Measurements from ENCODE around the gene CLCN7.
A peak's percentile ranks its signal among the peaks of the same experiment; 100 is the strongest.

Gene CLCN7

GRCh38 chr16:1474796-1475551 lies at the start of gene CLCN7:
TSS of gene CLCN7 (minus strand) at chr16:1475028. CDS start at chr16:1474974, 54 bp downstream.
- DNase-seq (ENCODE audit: low spot score) = peak; percentile 36

DNA sequence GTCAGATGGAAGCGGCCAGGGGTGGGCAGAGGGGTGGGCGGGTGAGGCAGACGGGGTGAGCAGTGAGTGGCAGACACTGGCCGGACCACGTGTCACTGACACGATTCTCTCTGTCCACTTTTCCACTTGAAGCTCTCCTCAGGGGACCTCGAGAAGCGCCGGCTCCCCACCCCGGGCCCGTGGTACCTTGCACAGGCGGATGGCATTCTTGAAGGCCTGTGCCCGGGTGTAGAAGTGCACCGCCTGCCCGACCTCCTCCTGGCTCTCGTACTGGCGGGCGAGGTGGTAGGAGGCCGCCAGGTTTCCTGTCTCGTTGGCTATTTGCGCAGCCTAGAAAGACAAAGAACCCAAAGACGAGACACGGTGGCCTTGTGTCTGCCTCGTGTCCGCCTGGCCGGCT lies 49.5 kb upstream of the CLCN7 start:
- no peak for DNase-seq (ENCODE audit: low spot score)

DNA sequence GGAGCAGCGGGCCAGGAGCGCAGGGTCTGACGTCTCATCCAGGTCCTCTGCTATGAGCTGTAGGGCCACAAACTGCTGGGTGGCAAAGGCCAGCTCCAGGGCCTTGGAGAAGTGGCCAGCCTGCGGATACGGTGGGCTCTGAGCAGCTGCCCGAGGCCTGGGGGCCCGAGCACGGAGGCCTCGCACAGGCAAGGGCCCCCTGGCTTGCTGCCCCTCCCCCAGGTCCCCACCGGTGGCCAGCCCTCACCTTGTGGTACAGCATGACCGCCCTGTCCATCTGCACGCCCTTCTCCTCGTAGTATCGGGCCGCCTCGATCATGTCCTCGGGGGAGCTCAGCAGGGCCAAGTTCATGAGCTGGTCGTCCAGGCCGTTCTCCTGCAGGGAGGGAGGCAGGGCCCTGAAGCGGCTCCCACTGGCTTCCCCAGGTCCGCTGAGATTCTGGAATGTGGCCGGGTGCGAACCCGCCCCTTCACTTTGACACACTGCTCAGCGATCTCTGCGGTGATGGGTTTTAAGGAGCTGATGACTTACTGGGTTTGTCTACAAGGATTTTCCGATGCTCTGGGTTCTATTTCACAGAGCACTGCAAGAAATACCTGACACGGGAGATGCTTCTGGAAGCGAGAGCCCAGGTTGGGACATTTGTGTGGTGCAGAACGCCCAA lies 48.9 kb upstream of the CLCN7 start:
- no peak for DNase-seq (ENCODE audit: low spot score)

GRCh38 chr16:1520461-1520860 lies 45.6 kb upstream of the CLCN7 start:
- DNase-seq (ENCODE audit: low spot score) = no peak

DNA sequence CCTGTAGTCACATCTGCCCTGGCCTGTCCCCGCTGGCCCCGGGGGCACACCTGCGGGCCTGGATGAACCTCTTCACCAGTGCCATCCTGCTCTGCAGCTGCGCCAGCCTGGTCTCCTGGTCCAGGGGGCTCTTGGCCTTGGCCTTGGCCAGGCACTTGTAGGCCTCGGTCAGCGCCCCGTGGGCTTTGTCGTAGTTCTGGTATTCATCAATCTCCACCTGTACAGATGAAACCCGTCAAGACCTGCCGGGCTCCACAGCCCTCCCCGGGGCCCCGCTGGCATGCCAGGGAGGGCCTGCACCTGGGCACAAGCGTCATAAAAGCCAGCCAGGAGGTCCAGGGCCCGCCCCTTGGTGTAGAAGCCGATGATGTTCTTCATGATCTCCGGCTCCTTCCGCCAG lies 45.0 kb upstream of the CLCN7 start:
- DNase-seq (ENCODE audit: low spot score) = no peak

DNA sequence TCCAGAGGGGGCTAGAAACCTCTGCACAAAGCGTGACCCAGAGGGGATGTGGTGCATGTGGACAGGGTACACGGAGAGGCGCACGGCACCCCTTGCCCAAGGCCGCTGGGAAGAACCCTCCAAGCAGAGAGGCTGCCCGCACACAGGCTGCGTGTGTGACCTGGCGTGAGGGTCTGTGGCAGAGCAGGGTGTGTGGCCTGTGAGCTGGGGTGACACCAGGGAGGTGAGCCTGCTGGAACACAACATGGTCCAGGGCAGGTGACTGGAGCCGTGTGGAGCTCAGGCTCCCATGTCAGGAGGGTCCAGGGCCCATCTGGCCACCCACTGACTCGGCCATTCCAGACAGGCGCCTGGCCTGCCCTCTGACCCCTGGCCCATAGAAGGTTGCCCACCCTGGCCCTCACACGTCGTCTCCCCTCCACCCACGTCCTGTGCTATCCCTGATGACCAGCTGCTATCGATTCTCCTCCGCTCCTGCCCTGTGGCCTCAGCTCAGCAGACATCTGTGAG lies 43.9 kb upstream of the CLCN7 start:
- DNase-seq (ENCODE audit: low spot score) = no peak

DNA sequence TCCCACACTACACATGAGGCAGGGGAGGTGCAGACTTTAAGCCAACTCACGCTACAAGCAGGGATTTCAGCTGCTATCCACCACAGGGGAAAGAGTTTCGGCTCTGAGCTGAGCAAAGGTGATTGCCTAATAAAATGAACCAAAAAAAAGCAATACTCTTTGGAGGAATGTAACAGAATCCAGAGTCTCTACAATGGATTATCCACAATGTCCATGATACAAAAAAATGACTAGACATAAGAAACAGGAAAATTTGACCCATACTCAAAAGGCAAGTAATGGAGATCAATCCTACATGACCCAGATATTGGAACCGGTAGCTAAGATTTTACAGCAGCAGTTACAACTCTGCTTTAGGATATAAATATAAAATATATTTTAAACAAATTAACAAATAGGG lies 39.7 kb upstream of the CLCN7 start:
- DNase-seq (ENCODE audit: low spot score) = no peak

GRCh38 chr16:1512774-1513173 lies 37.9 kb upstream of the CLCN7 start:
- no peak for DNase-seq (ENCODE audit: low spot score)

DNA sequence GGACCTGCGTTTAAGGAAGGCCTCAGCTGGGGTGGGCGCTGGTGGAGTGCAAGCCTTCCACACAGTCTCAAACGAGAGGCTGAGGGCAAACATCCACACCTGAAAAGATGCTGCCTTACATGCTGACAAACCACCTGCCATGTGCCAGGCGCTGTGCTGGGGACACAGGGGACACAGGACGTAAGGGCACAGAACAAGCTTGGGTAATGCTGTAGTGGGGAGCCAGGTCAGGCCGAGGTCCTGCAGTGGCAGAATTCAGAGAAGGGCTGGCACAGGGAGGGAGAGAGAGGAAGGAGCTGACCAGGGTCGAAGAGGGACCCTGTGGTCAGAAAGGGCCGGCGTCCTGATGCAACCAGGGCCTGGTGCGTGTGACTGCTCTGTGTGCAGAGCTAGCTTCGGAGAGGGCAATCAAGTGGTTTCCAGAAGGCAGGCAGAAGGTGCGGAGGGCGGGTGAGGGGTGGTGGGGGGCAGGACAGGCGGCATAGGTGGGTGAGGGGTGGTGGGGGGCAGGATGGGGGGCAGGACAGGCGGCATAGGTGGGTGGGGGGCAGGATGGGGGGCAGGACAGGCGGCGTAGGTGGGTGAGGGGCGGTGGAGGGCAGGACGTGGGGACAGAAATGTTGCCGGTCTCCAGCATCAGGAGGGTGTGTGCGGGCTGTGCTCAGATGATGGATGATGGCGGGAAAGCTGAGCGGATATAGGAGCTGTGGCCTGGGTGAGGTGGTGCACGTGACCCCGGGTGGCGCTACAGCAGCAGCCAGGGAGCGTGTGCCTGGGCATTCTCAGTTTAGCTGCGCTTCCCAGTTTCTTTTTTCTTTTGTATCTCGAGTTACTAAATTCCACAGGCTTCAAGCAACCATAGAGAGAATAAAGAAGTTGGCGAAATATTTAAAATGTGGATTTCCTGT lies 37.1 kb upstream of the CLCN7 start:
- DNase-seq (ENCODE audit: low spot score) = no peak

DNA sequence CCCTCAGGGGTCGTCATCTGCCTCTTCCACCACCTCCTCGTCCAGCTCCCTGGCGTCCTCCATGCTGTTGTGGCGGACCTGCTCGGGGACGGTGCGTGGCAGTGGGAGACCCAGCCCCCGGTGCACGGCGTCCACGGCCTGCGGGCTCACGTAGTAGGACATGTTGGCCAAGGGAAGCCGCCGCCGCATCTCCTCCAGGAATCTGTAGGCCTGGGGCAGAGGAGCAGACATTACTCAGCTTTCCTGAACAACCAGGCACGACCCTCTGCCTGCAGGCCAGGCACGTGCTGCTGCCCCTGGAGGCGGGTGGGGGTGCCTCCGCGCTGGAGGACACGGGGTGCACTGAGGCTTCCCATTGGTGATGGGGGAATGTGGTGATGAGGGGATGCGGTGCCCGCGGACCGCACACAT lies 36.1 kb upstream of the CLCN7 start:
- no peak for DNase-seq (ENCODE audit: low spot score)

DNA sequence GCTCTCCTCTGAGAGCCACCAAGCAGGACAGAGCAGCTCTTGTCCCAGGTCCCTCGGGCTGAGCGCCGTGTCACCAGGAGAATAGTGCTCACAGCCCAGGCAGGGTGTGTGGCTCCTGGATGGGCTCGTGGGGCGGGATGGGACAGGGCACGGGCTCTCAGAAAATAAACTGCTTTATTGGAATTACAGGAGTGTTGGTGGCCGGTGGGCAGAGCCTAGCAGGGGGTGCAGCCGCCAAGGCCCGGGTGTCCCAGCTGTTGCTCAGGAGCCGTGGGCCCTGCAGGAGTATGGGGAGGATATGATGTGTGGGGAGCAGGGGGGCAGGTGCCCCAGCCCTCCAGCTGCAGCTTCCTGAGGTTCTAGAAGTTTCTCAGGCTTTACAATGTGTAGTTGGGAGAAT lies 35.4 kb upstream of the CLCN7 start:
- no peak for DNase-seq (ENCODE audit: low spot score)

DNA sequence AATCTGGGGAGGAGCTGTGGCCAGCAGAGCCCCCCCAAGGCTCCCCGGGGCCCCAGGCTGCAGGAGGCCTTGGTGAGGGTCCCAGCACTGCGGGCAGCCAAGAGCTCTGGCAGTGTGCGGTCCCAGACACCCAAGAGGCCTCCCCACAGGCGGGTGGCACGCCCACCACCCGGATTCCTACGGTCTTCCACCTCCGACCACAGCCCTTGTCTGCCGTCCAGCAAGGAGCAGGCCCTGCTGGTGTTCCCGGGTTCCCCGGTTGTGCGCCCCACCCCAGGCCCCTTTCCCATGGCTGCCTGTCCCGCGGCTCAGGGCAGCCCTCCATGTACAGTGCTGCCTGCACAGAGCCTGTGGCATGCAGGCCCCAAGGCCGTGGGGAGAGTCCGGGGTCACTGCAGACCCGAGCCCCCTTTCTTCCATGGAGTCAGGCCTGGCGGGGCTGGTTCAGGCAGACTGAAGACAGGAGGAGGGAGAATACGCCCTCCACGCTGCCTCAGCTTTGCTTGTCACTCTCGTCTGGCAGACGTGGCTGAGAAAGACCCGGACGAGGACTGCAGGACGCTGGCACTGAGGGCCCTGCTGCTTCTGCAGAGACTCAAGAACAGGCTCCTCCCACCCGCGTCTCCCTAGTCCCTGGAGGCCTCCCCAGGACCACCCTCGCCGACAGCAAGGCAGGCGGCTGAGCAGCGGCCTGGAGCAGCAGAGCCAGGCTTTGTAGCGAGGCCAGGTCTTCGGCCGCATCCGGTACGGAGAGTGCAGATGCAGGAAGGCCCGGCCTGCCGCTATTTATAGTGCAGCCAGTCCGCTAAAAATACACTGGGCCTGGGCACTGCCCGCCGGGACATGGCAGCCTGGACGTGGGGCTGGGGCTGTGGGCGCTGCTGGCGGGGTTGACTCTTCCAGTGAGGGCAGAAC lies 34.7 kb upstream of the CLCN7 start:
- no peak for DNase-seq (ENCODE audit: low spot score)

GRCh38 chr16:1508494-1509187 lies 33.8 kb upstream of the CLCN7 start:
- no peak for DNase-seq (ENCODE audit: low spot score)

DNA sequence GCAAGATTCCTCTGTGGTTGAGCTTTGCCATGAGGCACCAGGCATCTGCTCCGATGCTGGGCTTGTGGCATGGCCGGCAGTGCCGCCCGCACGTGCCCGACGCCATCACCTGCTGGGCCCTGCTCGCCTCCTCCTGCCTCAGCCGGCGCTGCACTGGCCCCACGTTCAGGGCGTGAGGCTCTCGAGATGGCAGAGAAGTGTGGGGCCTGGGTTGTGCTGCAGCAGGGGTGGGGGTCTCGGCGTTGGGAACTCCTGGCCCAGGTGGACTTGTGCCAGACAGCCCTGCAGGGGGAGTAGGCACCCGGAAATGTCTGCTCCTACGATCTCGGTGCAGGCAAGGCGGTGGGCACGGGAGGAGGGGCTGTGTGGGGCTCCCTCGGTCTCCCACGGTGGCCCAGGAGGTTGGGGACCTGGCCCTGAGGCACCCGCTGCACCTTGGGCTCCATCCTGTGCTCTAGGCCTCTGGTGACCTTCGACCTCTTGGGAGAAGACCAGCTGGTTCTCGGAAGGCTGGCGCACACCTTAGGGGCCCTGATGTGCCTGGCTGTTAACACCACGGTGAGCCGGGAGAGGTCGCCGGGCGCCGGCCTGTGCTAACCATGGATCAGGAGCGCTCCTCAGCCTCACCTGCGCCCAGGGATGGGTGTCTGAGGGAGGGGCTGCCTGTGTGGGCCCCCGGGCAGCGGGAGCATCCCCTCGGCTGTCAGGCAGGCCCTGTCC lies 31.8 kb upstream of the CLCN7 start:
- no peak for DNase-seq (ENCODE audit: low spot score)

DNA sequence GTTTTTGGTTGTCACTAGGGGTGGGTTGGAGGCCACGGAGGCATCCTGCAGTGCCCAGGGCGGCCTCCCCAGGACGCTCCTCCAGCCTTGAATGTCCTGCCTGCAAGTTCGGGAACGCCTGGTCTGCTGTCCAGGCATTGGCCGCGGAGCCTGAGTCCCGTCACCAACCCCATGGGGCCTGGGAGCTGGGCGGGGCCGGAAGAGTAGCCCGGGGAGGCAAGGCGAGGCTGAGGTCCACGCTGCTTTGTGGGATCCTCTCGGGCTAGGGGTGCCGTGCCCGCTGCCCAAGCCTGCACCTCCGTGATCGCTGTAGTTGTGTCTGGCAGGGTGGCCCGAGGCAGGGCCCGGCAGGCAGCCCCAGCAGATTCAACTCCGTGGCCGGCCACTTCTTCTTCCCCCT lies 31.1 kb upstream of the CLCN7 start:
- DNase-seq (ENCODE audit: low spot score) = no peak

GRCh38 chr16:1505073-1505844 lies 30.4 kb upstream of the CLCN7 start:
- no peak for DNase-seq (ENCODE audit: low spot score)

DNA sequence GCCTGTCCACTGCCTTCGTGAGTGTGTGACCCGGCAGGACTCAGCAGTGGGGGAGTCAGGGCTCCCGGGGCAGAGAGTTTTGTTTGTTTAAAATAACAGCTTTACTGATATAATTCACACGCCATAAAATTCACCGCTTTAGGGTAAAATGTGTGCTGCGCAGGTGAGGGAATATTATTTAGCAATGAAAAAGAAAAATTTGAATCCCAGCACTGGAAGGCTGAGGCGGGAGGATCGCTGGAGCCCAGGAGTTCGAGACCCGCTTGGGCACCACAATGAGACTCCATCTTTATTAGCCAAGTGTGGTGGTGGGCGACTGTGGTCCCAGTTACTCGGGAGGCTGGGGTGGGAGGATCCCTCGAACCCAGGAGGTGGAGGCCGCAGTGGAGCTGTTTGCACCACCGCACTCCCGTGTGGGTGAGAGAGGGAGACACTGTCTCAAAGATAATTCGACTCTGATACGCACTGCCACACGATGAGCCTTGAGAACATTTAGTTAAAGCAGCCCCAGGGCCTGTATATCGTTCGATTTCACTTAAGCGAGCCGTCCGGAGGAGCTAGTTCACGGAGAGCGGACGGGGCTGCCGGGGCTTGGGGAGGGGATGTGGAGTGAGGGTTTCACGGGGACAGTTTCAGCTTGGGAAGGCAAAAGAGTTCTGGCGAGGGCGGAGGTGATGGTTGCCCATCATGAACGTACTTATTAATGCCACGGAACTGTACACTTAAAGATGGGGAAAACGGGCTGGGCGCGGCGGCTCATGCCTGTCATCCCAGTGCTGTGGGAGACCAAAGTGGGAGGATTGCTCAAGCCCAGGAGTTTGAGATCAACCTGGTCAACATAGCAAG lies 28.5 kb upstream of the CLCN7 start:
- DNase-seq (ENCODE audit: low spot score) = no peak

Measured in pons (tissue), 1 donor.